Peyer's patch (tissue), 4 donors: ENCODE measurements around the gene ANKRD18B. TPM values are rescaled to one million over a fixed set of nuclear protein-coding genes. Genes with fewer than 3 reads are reported as not detected.
"Not testable (repeated sequence)": the region's sequence is repeated elsewhere in the genome, so short reads cannot be mapped to it uniquely, and the experiment has no call there.

Source experiments
- DNase-seq, 3 donors: peaks; one replicate each; pipeline ENCODE4 v3.0.0-alpha.2; 2017 to 2019
- H3K27ac ChIP-seq, 4 donors: fragments of 200-600 bp; sonication (generic); one replicate each; pipeline ENCODE4 v1.5.1; 2016 to 2019
- H3K27me3 ChIP-seq, 2 donors: fragments of 200-600 bp; sonication (generic); one replicate each; pipeline ENCODE4 v1.5.1; 2019
- H3K36me3 ChIP-seq, 3 donors: fragments of 200-600 bp; sonication (generic); one replicate each; pipeline ENCODE4 v1.5.1; 2016 to 2019
- H3K4me1 ChIP-seq, 4 donors: fragments of 200-600 bp; sonication (generic); one replicate each; pipeline ENCODE4 v1.5.1; 2016 to 2019
- H3K4me3 ChIP-seq, 4 donors: fragments of 200-600 bp; sonication (generic); 1 replicate in 3 of 4; 2 replicates in 1 of 4; pipeline ENCODE4 v1.5.1; 2016 to 2019; ENCODE audit warnings: mild to moderate bottlenecking in 1 of 4
- H3K9me3 ChIP-seq, 4 donors: fragments of 200-600 bp; sonication (generic); one replicate each; pipeline ENCODE4 v1.5.1; 2016 to 2019; ENCODE audit warnings: mild to moderate bottlenecking in 1 of 4
- CTCF ChIP-seq, 6 experiments: fragments of 450-650 bp in 4 of 6; fragments of 200-600 bp in 2 of 6; sonication (generic) in 1 of 6; IDR thresholded peaks; one replicate each; pipeline ENCODE4 v1.5.1; 2017 to 2019; ENCODE audit warnings: antibody characterized with exemption in 6 of 6, mild to moderate bottlenecking in 3 of 6, moderate library complexity in 1 of 6
- POLR2A ChIP-seq, 2 donors: fragments of 450-650 bp; IDR thresholded peaks; one replicate each; pipeline ENCODE4 v1.5.1; 2017; ENCODE audit warnings: antibody characterized with exemption in 2 of 2, mild to moderate bottlenecking in 2 of 2, moderate library complexity in 2 of 2
- total RNA-seq, 4 donors: library from RNA; depleted of rRNA; stranded (reverse); fragments of >200 nt; gene quantifications; one replicate each; pipeline ENCODE4 v1.1.0, GENCODE V29; 2016

The ANKRD18B gene
- total RNA-seq, 4 donors from 2014 or later, result not detected

- H3K4me1 ChIP-seq, result no peaks in the 10 kb centered on the region
- DNase-seq, result no peak
- no peak for TF ChIP-seq POLR2A (IDR thresholded peaks at IDR 0.05)
- TF ChIP-seq CTCF (IDR thresholded peaks at IDR 0.05), result no peak
- no peak overlapping the region for H3K27ac ChIP-seq
- no peaks in the 10 kb centered on the region for H3K36me3 ChIP-seq
- no peaks in the 10 kb centered on the region for H3K9me3 ChIP-seq
- H3K4me3 ChIP-seq, result no peak overlapping the region
- H3K27me3 ChIP-seq, result no peaks in the 10 kb centered on the region
These were observed 35.0 kb upstream of the ANKRD18B start for GRCh38 chr9:33489066-33489465.

DNA sequence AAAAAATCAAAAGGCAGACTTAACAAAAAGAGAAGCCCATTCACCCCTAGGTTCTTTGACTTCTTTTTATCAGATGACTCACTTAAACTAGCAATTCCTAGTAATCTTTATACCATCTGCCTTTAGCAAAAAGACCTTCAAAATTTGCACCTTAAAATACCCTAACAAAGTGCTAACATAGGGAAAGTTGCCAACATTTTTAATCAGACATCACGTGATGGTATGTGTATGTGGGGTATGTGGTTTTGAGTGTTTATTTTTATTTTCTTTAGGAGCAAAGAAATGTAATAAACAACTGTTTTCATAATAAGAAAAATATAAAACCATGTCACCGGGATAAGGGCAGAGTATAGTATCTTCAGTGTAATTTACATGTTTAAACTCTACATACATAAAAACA, 30.2 kb upstream of the ANKRD18B start:
- H3K4me3 ChIP-seq, DNase-seq, H3K9me3 ChIP-seq, H3K4me1 ChIP-seq, H3K36me3 ChIP-seq, H3K27ac ChIP-seq, H3K27me3 ChIP-seq: not testable (repeated sequence)

DNA sequence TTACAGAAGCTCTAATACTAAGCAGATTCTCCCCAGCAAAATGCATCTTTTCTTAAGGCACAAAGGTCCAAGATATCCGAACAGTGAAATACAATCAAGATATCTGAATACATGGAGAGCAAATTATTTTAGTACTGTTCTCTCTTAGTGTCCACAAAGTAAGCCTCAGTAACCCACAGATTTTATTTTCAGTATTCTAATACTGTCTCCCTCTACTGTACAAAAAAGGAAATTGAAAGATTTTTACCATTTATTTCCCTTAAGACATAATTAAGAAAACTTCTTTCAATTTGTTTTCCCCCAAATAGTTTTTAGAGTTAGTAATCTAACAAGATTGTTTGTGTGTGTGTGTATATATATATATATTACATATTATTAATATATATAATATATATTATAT, 25.7 kb upstream of the ANKRD18B start:
- Histone ChIP-seq H3K4me1 (no peaks in the 10 kb centered on the region), H3K27ac (no peak overlapping the region), H3K36me3 (no peaks in the 10 kb centered on the region), H3K27me3 (no peaks in the 10 kb centered on the region), H3K9me3 (no peaks in the 10 kb centered on the region), H3K4me3 (no peak overlapping the region)
- no peak for TF ChIP-seq CTCF (IDR thresholded peaks at IDR 0.05)
- no peak for TF ChIP-seq POLR2A (IDR thresholded peaks at IDR 0.05)
- no peak for DNase-seq

DNA sequence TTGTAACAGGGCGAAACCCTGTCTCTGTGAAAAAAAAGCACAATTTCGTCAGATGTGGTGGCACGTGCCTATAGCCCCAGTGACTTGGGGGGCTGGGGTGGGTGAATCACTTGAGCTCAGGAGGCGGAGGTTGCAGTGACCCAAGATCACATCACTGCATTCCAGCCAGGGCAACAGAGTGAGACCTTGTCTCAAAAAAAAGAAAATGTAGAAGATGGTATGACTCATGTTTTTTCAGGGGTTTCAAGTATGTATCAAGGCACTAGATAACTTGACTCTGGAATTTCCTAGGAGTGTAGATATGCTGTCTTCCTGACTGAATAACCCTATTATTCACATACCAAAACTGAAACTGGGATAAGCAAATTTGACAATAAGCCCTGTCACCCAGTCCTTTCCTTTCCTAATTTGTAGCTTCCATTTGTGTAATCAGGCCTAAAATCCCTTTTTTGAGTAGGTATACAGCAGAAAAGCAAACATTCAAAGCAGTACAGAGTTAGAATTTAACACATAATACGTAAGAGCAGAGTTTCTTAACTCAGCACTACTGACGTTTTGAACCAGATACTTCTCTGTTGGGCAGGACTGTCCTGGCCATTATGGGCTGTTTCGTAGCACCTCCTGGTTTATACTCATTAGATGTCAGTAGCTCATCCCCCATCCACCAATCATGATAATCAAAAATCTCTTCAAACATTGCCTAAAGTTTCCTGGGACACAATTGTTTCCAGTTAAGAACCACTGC, 17.3 kb upstream of the ANKRD18B start:
- no peak for DNase-seq
- Histone ChIP-seq H3K4me1 (no peaks in the 10 kb centered on the region), H3K27ac (no peak overlapping the region), H3K27me3 (no peaks in the 10 kb centered on the region), H3K9me3 (no peaks in the 10 kb centered on the region), H3K36me3 (no peaks in the 10 kb centered on the region), H3K4me3 (no peak overlapping the region)
- TF ChIP-seq POLR2A (IDR thresholded peaks at IDR 0.05), result no peak
- TF ChIP-seq CTCF (IDR thresholded peaks at IDR 0.05), result no peak

- H3K9me3 ChIP-seq, result no peaks in the 10 kb centered on the region
- H3K4me1 ChIP-seq, result no peaks in the 10 kb centered on the region
- DNase-seq, result peak; percentile 23 to 65 (median 64)
- TF ChIP-seq CTCF (IDR thresholded peaks at IDR 0.05) (no peak), POLR2A (IDR thresholded peaks at IDR 0.05) (no peak)
- no peaks in the 10 kb centered on the region for H3K27me3 ChIP-seq
- peak overlapping the region; percentile 40 to 62 (median 52) for H3K4me3 ChIP-seq
- H3K27ac ChIP-seq, result peak overlapping the region in 3 of 4 donors; percentile 6 to 66 (median 34)
- no peaks in the 10 kb centered on the region for H3K36me3 ChIP-seq
These were observed 13.5 kb upstream of the ANKRD18B start for GRCh38 chr9:33510262-33511183.

DNA sequence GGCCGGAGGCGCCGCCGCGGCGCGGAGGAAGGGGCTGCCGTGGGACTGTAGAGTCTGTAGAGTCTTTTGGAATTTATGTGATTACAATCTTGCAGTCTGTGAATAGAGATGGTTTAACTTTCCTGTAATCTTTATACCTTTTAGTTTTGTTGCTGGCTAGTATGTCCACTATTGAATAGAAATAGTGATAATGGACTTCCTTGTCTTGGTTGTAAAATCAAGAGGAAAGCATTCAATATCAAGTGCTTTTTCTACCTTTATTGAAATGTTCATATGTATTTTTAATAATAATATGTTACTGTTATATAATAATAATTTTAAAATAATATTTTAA, 12.9 kb upstream of the ANKRD18B start:
- not testable (repeated sequence) for H3K36me3 ChIP-seq, H3K27me3 ChIP-seq, H3K4me1 ChIP-seq, DNase-seq, H3K9me3 ChIP-seq
- Histone ChIP-seq H3K4me3 (peak overlapping the region; percentile 40 to 62 (median 52)), H3K27ac (peak overlapping the region in 3 of 4 donors; percentile 6 to 66 (median 34))

DNA sequence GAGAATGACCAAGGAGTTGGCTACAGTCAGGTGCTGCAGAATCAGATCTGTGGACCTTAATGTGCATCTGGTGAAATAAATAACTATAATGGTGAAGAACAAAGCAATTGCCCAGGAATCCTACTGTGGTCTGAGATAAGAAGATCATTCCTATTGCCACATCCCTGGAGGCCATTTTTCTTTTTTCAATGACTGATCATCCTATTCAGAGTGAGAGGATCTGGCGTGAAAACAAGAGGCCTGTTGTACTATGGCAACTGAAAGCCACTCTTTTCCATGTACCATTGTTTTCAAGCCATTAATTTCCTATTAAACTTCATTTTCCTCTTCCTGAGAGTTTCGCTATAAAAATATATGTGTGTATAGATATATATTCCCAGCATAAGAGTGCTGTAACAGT, 11.5 kb upstream of the ANKRD18B start:
- DNase-seq, H3K4me3 ChIP-seq, H3K27ac ChIP-seq, H3K36me3 ChIP-seq, H3K27me3 ChIP-seq, H3K4me1 ChIP-seq, H3K9me3 ChIP-seq: not testable (repeated sequence)

GRCh38 chr9:33515342-33515995, 8.6 kb upstream of the ANKRD18B start:
- not testable (repeated sequence) for H3K36me3 ChIP-seq, H3K27ac ChIP-seq, H3K9me3 ChIP-seq, H3K4me3 ChIP-seq, H3K4me1 ChIP-seq, H3K27me3 ChIP-seq, DNase-seq

GRCh38 chr9:33516397-33516796, 7.7 kb upstream of the ANKRD18B start:
- H3K9me3 ChIP-seq, H3K27me3 ChIP-seq, DNase-seq, H3K36me3 ChIP-seq, H3K4me1 ChIP-seq, H3K4me3 ChIP-seq, H3K27ac ChIP-seq: not testable (repeated sequence)
